Naive thymus-derived CD4-positive, alpha-beta T cell (primary cell): Measurements from ENCODE around the gene TSPOAP1. TPM values are rescaled to one million over a fixed set of nuclear protein-coding genes. Genes with fewer than 3 reads are reported as not detected.

Source experiments
- ATAC-seq: fragments of 150-1000 bp; cut with Tn5 transposase; 2 replicates; pipeline ENCODE4 v1.10.0; 2021; ENCODE audit warnings: mild to moderate bottlenecking, moderate library complexity
- CTCF ChIA-PET: fragments of 350-600 bp; sonication (Branson Sonifier 250); formaldehyde crosslinking; loops from one replicate; lab custom pipeline; 2021; ENCODE audit warnings: antibody characterized with exemption; lab: Charles Lee
- POLR2A ChIA-PET: fragments of 350-600 bp; sonication (Branson Sonifier 250); formaldehyde crosslinking; loops from one replicate; lab custom pipeline; 2021; ENCODE audit warnings: antibody characterized with exemption, inconsistent platforms; lab: Charles Lee
- DNase-seq, 9 donors: peaks; one replicate each; pipeline versions ENCODE4 v3.0.0 to v3.0.0-alpha.2; 2020 to 2022; ENCODE audit warnings: mixed read lengths in 1 of 9
- H3K27ac ChIP-seq: one replicate; pipeline ENCODE4 v1.7.0; 2013; ENCODE audit warnings: mild to moderate bottlenecking, low read depth, low read length, moderate library complexity
- H3K27me3 ChIP-seq, 2 donors: one replicate each; pipeline ENCODE4 v1.7.0; 2013; ENCODE audit warnings: low read length in 2 of 2, mild to moderate bottlenecking in 2 of 2, moderate library complexity in 2 of 2; ENCODE audit not compliant: control insufficient read depth in 2 of 2, insufficient read depth in 2 of 2
- H3K36me3 ChIP-seq, 3 experiments: 1 replicate in 2 of 3; 2 replicates in 1 of 3; pipeline ENCODE4 v1.7.0; 2013; ENCODE audit warnings: low read length in 3 of 3, mild to moderate bottlenecking in 3 of 3, moderate library complexity in 1 of 3; ENCODE audit not compliant: insufficient read depth in 3 of 3, control insufficient read depth in 2 of 3
- H3K4me1 ChIP-seq, 2 donors: one replicate each; pipeline ENCODE4 v1.7.0; 2013; ENCODE audit warnings: low read length in 2 of 2, mild to moderate bottlenecking in 2 of 2, moderate library complexity in 1 of 2; ENCODE audit not compliant: control insufficient read depth in 2 of 2, insufficient read depth in 2 of 2
- H3K4me3 ChIP-seq: 2 replicates; pipeline ENCODE4 v1.7.0; 2013; ENCODE audit warnings: mild to moderate bottlenecking, low read length
- H3K9me3 ChIP-seq, 3 experiments: 1 replicate in 2 of 3; 2 replicates in 1 of 3; pipeline ENCODE4 v1.7.0; 2013; ENCODE audit warnings: low read length in 3 of 3; ENCODE audit not compliant: control insufficient read depth in 2 of 3
- H3K27ac Mint-ChIP-seq, 9 donors: one replicate each; pipeline ENCODE4 v1.8.0; 2020 to 2022; ENCODE audit warnings: mixed read lengths in 9 of 9, mild to moderate bottlenecking in 8 of 9, moderate library complexity in 5 of 9, inconsistent platforms in 2 of 9
- H3K27me3 Mint-ChIP-seq, 5 donors: one replicate each; pipeline ENCODE4 v1.8.0; 2021 to 2022; ENCODE audit warnings: mixed read lengths in 5 of 5, mild to moderate bottlenecking in 1 of 5
- H3K36me3 Mint-ChIP-seq, 5 donors: one replicate each; pipeline ENCODE4 v1.8.0; 2020 to 2022; ENCODE audit warnings: mixed read lengths in 5 of 5, mild to moderate bottlenecking in 3 of 5, inconsistent platforms in 1 of 5
- H3K4me1 Mint-ChIP-seq, 7 donors: one replicate each; pipeline ENCODE4 v1.8.0; 2020 to 2022; ENCODE audit warnings: mixed read lengths in 7 of 7, mild to moderate bottlenecking in 3 of 7, inconsistent platforms in 1 of 7
- H3K4me3 Mint-ChIP-seq, 10 donors: one replicate each; pipeline ENCODE4 v1.8.0; 2020 to 2022; ENCODE audit warnings: mild to moderate bottlenecking in 10 of 10, mixed read lengths in 10 of 10, moderate library complexity in 6 of 10, inconsistent platforms in 2 of 10
- H3K9me3 Mint-ChIP-seq, 11 donors: one replicate each; pipeline ENCODE4 v1.8.0; 2020 to 2022; ENCODE audit warnings: mixed read lengths in 11 of 11, mild to moderate bottlenecking in 4 of 11, inconsistent platforms in 1 of 11, moderate library complexity in 1 of 11
- intact Hi-C, 2 donors: fragments of 100-400 bp; cut with micrococcal nuclease; formaldehyde crosslinking; loops; one replicate each; pipeline ENCODE4 v1.15.1; 2023
- polyA plus RNA-seq, 2 donors: library from polyadenylated mRNA; unstranded; fragments of 300-500 nt; fragmentation: Illumina TruSeq; gene quantifications; one replicate each; pipeline ENCODE4 v1.2.3, GENCODE V29; 2021
- total RNA-seq, 6 experiments: library from RNA in 5 of 6; stranded (reverse) in 5 of 6; gene quantifications; 1 replicate in 5 of 6; 2 replicates in 1 of 6; pipeline ENCODE4 v1.2.3 and lab custom pipeline; 2021 to 2026

Gene TSPOAP1
- total and polyA plus RNA-seq, 7 experiments from 2014 or later = 0.20 to 62.5 (median 11.8) TPM

- H3K27me3 Mint-ChIP-seq = no peaks in the 10 kb centered on the region
- Histone ChIP-seq H3K27me3 (no peaks in the 10 kb centered on the region), H3K27ac (no peak overlapping the region), H3K4me3 (no peak overlapping the region), H3K36me3 (peaks cover 0 to 4% (median 3%) of the 10 kb centered on the region in 3 experiments), H3K4me1 (peaks cover 0 to under 1% of the 10 kb centered on the region in 2 donors), H3K9me3 (no peaks in the 10 kb centered on the region)
- H3K36me3 Mint-ChIP-seq = peaks cover 0 to 13% (median 0%) of the 10 kb centered on the region in 5 donors
- DNase-seq (peak in 2 of 9 donors; percentile 6 to 19), ATAC-seq (no peak)
- H3K9me3 Mint-ChIP-seq = no peaks in the 10 kb centered on the region
- intact Hi-C loops = no loop called here
- no peak overlapping the region for H3K4me3 Mint-ChIP-seq
- peaks cover under 1 to 5% (median under 1%) of the 10 kb centered on the region in 7 donors for H3K4me1 Mint-ChIP-seq
- ChIA-PET CTCF (interaction anchor here (0.5 to 0.8 kb wide), 2 partner anchors 20 to 208 kb away, joined by 3 read pairs; no protein-coding TSS in a partner anchor), POLR2A (interaction anchor here (17.0 kb wide), 1 partner anchor 27 kb away, joined by 792 read pairs; no protein-coding TSS in a partner anchor)
- peak overlapping the region in 1 of 9 donors; percentile 7 for H3K27ac Mint-ChIP-seq
Observed at GRCh38 chr17:58312021-58312630, 16.5 kb downstream of the TSPOAP1 start.

GRCh38 chr17:58311429-58311894, 17.1 kb downstream of the TSPOAP1 start:
- Histone ChIP-seq H3K4me3 (no peak overlapping the region), H3K27ac (no peak overlapping the region), H3K9me3 (no peaks in the 10 kb centered on the region), H3K27me3 (no peaks in the 10 kb centered on the region), H3K36me3 (peaks cover 0 to 4% (median 3%) of the 10 kb centered on the region in 3 experiments), H3K4me1 (no peaks in the 10 kb centered on the region)
- no peak overlapping the region for H3K4me3 Mint-ChIP-seq
- DNase-seq = peak in 1 of 9 donors; percentile 1
- POLR2A ChIA-PET = no interaction called here
- H3K36me3 Mint-ChIP-seq = peaks cover 0 to 16% (median 0%) of the 10 kb centered on the region in 5 donors
- no peak overlapping the region for H3K27ac Mint-ChIP-seq
- CTCF ChIA-PET = interaction anchor here (0.5 kb wide), 1 partner anchor 208 kb away, joined by 3 read pairs; no protein-coding TSS in a partner anchor
- H3K27me3 Mint-ChIP-seq = no peaks in the 10 kb centered on the region
- no peak for ATAC-seq
- peaks cover 0 to 5% (median 0%) of the 10 kb centered on the region in 7 donors for H3K4me1 Mint-ChIP-seq
- intact Hi-C loops = no loop called here
- no peaks in the 10 kb centered on the region for H3K9me3 Mint-ChIP-seq

- Histone ChIP-seq H3K27me3 (no peaks in the 10 kb centered on the region), H3K9me3 (no peaks in the 10 kb centered on the region), H3K4me1 (no peaks in the 10 kb centered on the region), H3K36me3 (peaks cover 0 to 3% (median 3%) of the 10 kb centered on the region in 3 experiments), H3K27ac (no peak overlapping the region), H3K4me3 (no peak overlapping the region)
- Mint-ChIP-seq H3K27me3 (no peaks in the 10 kb centered on the region), H3K4me3 (no peak overlapping the region), H3K36me3 (peaks cover 0 to 16% (median 0%) of the 10 kb centered on the region in 5 donors), H3K9me3 (no peaks in the 10 kb centered on the region), H3K4me1 (peaks cover 0 to 5% (median 0%) of the 10 kb centered on the region in 7 donors), H3K27ac (no peak overlapping the region)
- CTCF ChIA-PET = no interaction called here
- DNase-seq (peak in 1 of 9 donors; percentile 21), ATAC-seq (no peak)
- intact Hi-C loops = no loop called here
- POLR2A ChIA-PET = interaction anchor here (1.0 to 1.6 kb wide), 2 partner anchors 20 to 33 kb away, joined by 3 read pairs; no protein-coding TSS in a partner anchor
Observed at GRCh38 chr17:58310511-58311428, 17.8 kb downstream of the TSPOAP1 start.

GRCh38 chr17:58309918-58310259, 18.7 kb downstream of the TSPOAP1 start:
- Histone ChIP-seq H3K9me3 (no peaks in the 10 kb centered on the region), H3K27ac (no peak overlapping the region), H3K36me3 (peaks cover 0 to 3% (median 0%) of the 10 kb centered on the region in 3 experiments), H3K4me1 (no peaks in the 10 kb centered on the region), H3K4me3 (no peak overlapping the region), H3K27me3 (no peaks in the 10 kb centered on the region)
- Mint-ChIP-seq H3K36me3 (peaks cover 0 to 11% (median 0%) of the 10 kb centered on the region in 5 donors), H3K9me3 (no peaks in the 10 kb centered on the region), H3K27me3 (no peaks in the 10 kb centered on the region), H3K4me3 (no peak overlapping the region), H3K4me1 (peaks cover 0 to 1% (median 0%) of the 10 kb centered on the region in 7 donors), H3K27ac (no peak overlapping the region)
- intact Hi-C loops = no loop called here
- CTCF ChIA-PET = no interaction called here
- ATAC-seq (no peak), DNase-seq (no peak)
- POLR2A ChIA-PET = interaction anchor here (1.0 to 1.6 kb wide), 2 partner anchors 21 to 34 kb away, joined by 3 read pairs; no protein-coding TSS in a partner anchor

GRCh38 chr17:58308985-58309917, 19.3 kb downstream of the TSPOAP1 start:
- peaks cover 0 to 10% (median 0%) of the 10 kb centered on the region in 5 donors for H3K36me3 Mint-ChIP-seq
- H3K27ac Mint-ChIP-seq = no peak overlapping the region
- ATAC-seq = no peak

More at GRCh38 chr17:58308985-58309917, 19.3 kb downstream of the TSPOAP1 start:
- H3K27me3 Mint-ChIP-seq = no peaks in the 10 kb centered on the region
- peaks cover 0 to 4% of the 10 kb centered on the region in 2 donors for H3K4me1 ChIP-seq
- no peak overlapping the region for H3K4me3 Mint-ChIP-seq
- no peak overlapping the region for H3K27ac ChIP-seq
- H3K4me3 ChIP-seq = no peak overlapping the region
- no peak for DNase-seq
- H3K9me3 ChIP-seq = no peaks in the 10 kb centered on the region
- no peaks in the 10 kb centered on the region for H3K27me3 ChIP-seq
- ChIA-PET POLR2A (interaction anchor here (1.0 to 1.6 kb wide), 3 partner anchors 21 to 35 kb away, joined by 3 to 5 read pairs (median 3); no protein-coding TSS in a partner anchor), CTCF (no interaction called here)
- peaks cover 0 to 2% (median 2%) of the 10 kb centered on the region in 7 donors for H3K4me1 Mint-ChIP-seq
- intact Hi-C loops = no loop called here
- peaks cover 0 to 3% (median 0%) of the 10 kb centered on the region in 3 experiments for H3K36me3 ChIP-seq
- no peaks in the 10 kb centered on the region for H3K9me3 Mint-ChIP-seq
